HCT116 (cell line): ENCODE results near the gene SYT10. TPM values are rescaled to one million over a fixed set of nuclear protein-coding genes. Genes with fewer than 3 reads are reported as not detected.

Experiments
- ATAC-seq: fragments of 200-7000 bp; cut with Tn5 transposase; 2 replicates; pipeline ENCODE4 v1.9.1; 2020; ENCODE audit warnings: mild to moderate bottlenecking, moderate library complexity
- BruUV-seq: library from RNA; stranded (reverse); fragments of 400-500 nt; replicated peaks from 2 replicates; lab custom pipeline; 2021; lab: Mats Ljungman, UMichigan
- CTCF ChIA-PET: fragments of 300-600 bp; sonication (Branson Sonifier 250); formaldehyde crosslinking; loops from one replicate; lab custom pipeline; 2021; ENCODE audit warnings: antibody characterized with exemption; lab: Charles Lee
- POLR2A ChIA-PET: fragments of 300-600, 350-600 bp; sonication (Branson Sonifier 250); formaldehyde crosslinking; loops from one replicate; lab custom pipeline; 2021; ENCODE audit warnings: antibody characterized with exemption; lab: Charles Lee
- RAD21 ChIA-PET, 2 experiments: fragments of 300-600 bp; sonication (Branson Sonifier 250); formaldehyde crosslinking; loops; one replicate each; lab custom pipeline; 2023; ENCODE audit warnings: low total read pairs in 2 of 2; ENCODE audit not compliant: uncharacterized antibody in 2 of 2, unreplicated experiment in 2 of 2, low non-redundant PET in 1 of 2; lab: Charles Lee
- DNase-seq: peaks from one replicate; pipeline ENCODE4 v3.0.0-alpha.2; 2010; ENCODE audit warnings: low read depth, low spot score
- H2AFZ ChIP-seq: fragments of 200-600 bp; shearing (Covaris generic), sonication (generic); 2 replicates; pipeline ENCODE4 v1.6.1; 2017; ENCODE audit warnings: low read depth, mixed run types, mixed read lengths, antibody characterized with exemption, low read length; ENCODE audit not compliant: poor library complexity, severe bottlenecking
- H3K27ac ChIP-seq: 2 replicates; pipeline ENCODE4 v1.5.1; 2012; ENCODE audit warnings: low read depth, low read length
- H3K27me3 ChIP-seq: fragments of 200-600 bp; sonication (generic); 2 replicates; pipeline ENCODE4 v1.6.1; 2016; ENCODE audit warnings: mixed run types, low read length, mixed read lengths; ENCODE audit not compliant: insufficient read depth
- H3K36me3 ChIP-seq, 2 experiments: fragments of 200-500 bp in 1 of 2; fragments of 200-600 bp in 1 of 2; sonication (Bioruptor generic) in 1 of 2; sonication (generic) in 1 of 2; 2 replicates each; pipeline versions ENCODE4 v1.5.1 to v1.6.1; 2014 to 2016; ENCODE audit warnings: low read length in 2 of 2, inconsistent platforms in 1 of 2, mixed read lengths in 1 of 2, mixed run types in 1 of 2; ENCODE audit not compliant: insufficient read depth in 2 of 2, control insufficient read depth in 1 of 2
- H3K4me1 ChIP-seq, 2 experiments: fragments of 200-600 bp in 1 of 2; sonication (generic) in 1 of 2; 2 replicates each; pipeline versions ENCODE4 v1.5.1 to v1.6.1; 2012 to 2017; ENCODE audit warnings: low read length in 2 of 2, inconsistent platforms in 1 of 2, mild to moderate bottlenecking in 1 of 2, mixed read lengths in 1 of 2, mixed run types in 1 of 2, moderate library complexity in 1 of 2; ENCODE audit not compliant: insufficient read depth in 2 of 2, control insufficient read depth in 1 of 2
- H3K4me2 ChIP-seq: fragments of 200-600 bp; sonication (generic); 2 replicates; pipeline ENCODE4 v1.6.1; 2017; ENCODE audit warnings: mixed run types, low read length, mixed read lengths
- H3K4me3 ChIP-seq, 2 experiments: fragments of 200-600 bp in 1 of 2; sonication (generic) in 1 of 2; replicated peaks in 1 of 2; 2 replicates each; pipeline ENCODE4 v1.5.1; 2011 to 2016; ENCODE audit warnings: low read length in 2 of 2, control low read depth in 1 of 2, low read depth in 1 of 2, mild to moderate bottlenecking in 1 of 2, mixed read lengths in 1 of 2, mixed run types in 1 of 2
- H3K79me2 ChIP-seq: fragments of 200-600 bp; sonication (generic); 2 replicates; pipeline ENCODE4 v1.6.1; 2017; ENCODE audit warnings: mild to moderate bottlenecking, mixed run types, low read length, moderate library complexity, mixed read lengths; ENCODE audit not compliant: insufficient read depth
- H3K9ac ChIP-seq: fragments of 200-600 bp; sonication (generic); 2 replicates; pipeline ENCODE4 v1.6.1; 2016; ENCODE audit warnings: low read length, mixed read lengths
- H3K9me2 ChIP-seq: fragments of 200-600 bp; sonication (generic), shearing (Covaris generic); 2 replicates; pipeline ENCODE4 v1.6.1; 2017; ENCODE audit warnings: mixed run types, mild to moderate bottlenecking, moderate library complexity; ENCODE audit not compliant: insufficient read depth
- H3K9me3 ChIP-seq, 2 experiments: fragments of 200-500 bp in 1 of 2; fragments of 200-600 bp in 1 of 2; sonication (Bioruptor generic) in 1 of 2; sonication (generic) in 1 of 2; 2 replicates each; pipeline ENCODE4 v1.6.1; 2014 to 2017; ENCODE audit warnings: low read length in 2 of 2, mixed read lengths in 2 of 2, inconsistent platforms in 1 of 2, low read depth in 1 of 2, mild to moderate bottlenecking in 1 of 2, mixed run types in 1 of 2, moderate library complexity in 1 of 2; ENCODE audit not compliant: control insufficient read depth in 1 of 2, insufficient read depth in 1 of 2
- H4K20me1 ChIP-seq: fragments of 200-600 bp; sonication (generic), shearing (Covaris generic); 2 replicates; pipeline ENCODE4 v1.6.1; 2017; ENCODE audit warnings: mixed run types, mild to moderate bottlenecking, moderate library complexity; ENCODE audit not compliant: insufficient read depth
- CEBPB ChIP-seq: IDR thresholded peaks from 2 replicates; pipeline ENCODE4 v1.6.1; 2012; ENCODE audit warnings: low read depth
- CTCF ChIP-seq, 3 experiments: fragments of 200-600 bp in 1 of 3; sonication (generic) in 1 of 3; IDR thresholded peaks in 2 of 3; conservative IDR thresholded peaks in 1 of 3; 2 replicates each; pipeline ENCODE4 v1.5.1; 2012 to 2017; ENCODE audit warnings: low read depth in 2 of 3, low read length in 2 of 3, antibody characterized with exemption in 1 of 3, borderline replicate concordance in 1 of 3, control low read depth in 1 of 3, mild to moderate bottlenecking in 1 of 3, mixed read lengths in 1 of 3, mixed run types in 1 of 3, moderate library complexity in 1 of 3; ENCODE audit not compliant: insufficient read depth in 1 of 3
- EZH2 ChIP-seq: fragments of 200-600 bp; sonication (generic); IDR thresholded peaks from 2 replicates; pipeline ENCODE4 v1.6.1; 2017; ENCODE audit warnings: antibody characterized with exemption, mixed run types
- EZH2phosphoT487 ChIP-seq: fragments of 200-600 bp; IDR thresholded peaks from 2 replicates; pipeline ENCODE4 v1.6.1; 2018; ENCODE audit warnings: antibody characterized with exemption, borderline replicate concordance
- JUND ChIP-seq: IDR thresholded peaks from 2 replicates; pipeline ENCODE4 v1.6.1; 2012
- MAX ChIP-seq: IDR thresholded peaks from 2 replicates; pipeline ENCODE4 v1.6.1; 2012
- POLR2A ChIP-seq: IDR thresholded peaks from 2 replicates; pipeline ENCODE4 v1.7.0; 2011; ENCODE audit warnings: borderline replicate concordance; ENCODE audit not compliant: insufficient read depth, insufficient read length; ENCODE audit errors: extremely low read depth
- POLR2AphosphoS5 ChIP-seq: IDR thresholded peaks from 2 replicates; pipeline ENCODE4 v1.6.1; 2011; ENCODE audit warnings: mild to moderate bottlenecking, low read depth, low read length, moderate library complexity
- REST ChIP-seq: IDR thresholded peaks from 2 replicates; pipeline ENCODE4 v1.6.1; 2012; ENCODE audit warnings: low read depth
- SP1 ChIP-seq: IDR thresholded peaks from 2 replicates; pipeline ENCODE4 v1.6.1; 2012; ENCODE audit warnings: low read depth
- YY1 ChIP-seq: IDR thresholded peaks from 2 replicates; pipeline ENCODE4 v1.6.1; 2011; ENCODE audit warnings: low read length, low read depth, moderate library complexity, mild to moderate bottlenecking; ENCODE audit not compliant: insufficient replicate concordance; ENCODE audit errors: extremely low read depth
- ZFX ChIP-seq: fragments of 450-650 bp; IDR thresholded peaks from 2 replicates; pipeline ENCODE4 v1.6.1; 2017
- intact Hi-C: fragments of 100-400 bp; cut with micrococcal nuclease; formaldehyde crosslinking; loops from 2 replicates; pipeline ENCODE4 v1.10.0; 2022
- total RNA-seq: library from RNA; stranded (reverse); gene quantifications from one replicate; pipeline ENCODE4 v1.2.1, GENCODE V29; 2021; ENCODE audit not compliant: unreplicated experiment

Gene SYT10
- total RNA-seq, 1 experiment from 2014 or later, result not detected

- H3K9me3 ChIP-seq, result peaks cover 7 to 12% of the 10 kb centered on the region in 2 experiments; a peak in 2 of 4 replicates
- DNase-seq, result no peak
- RAD21 ChIA-PET, result no interaction called here
- no TSS peak for BruUV-seq
- no peak for ATAC-seq
- no peak overlapping the region for H3K4me3 ChIP-seq
- no peaks in the 10 kb centered on the region for H3K9me2 ChIP-seq
- no peak overlapping the region for H2AFZ ChIP-seq
- H4K20me1 ChIP-seq, result no peaks in the 10 kb centered on the region
- H3K4me1 ChIP-seq, result no peaks in the 10 kb centered on the region
- CTCF ChIA-PET, result no interaction called here
- H3K27me3 ChIP-seq, result no peaks in the 10 kb centered on the region
- H3K27ac ChIP-seq, result no peak overlapping the region
- H3K79me2 ChIP-seq, result no peaks in the 10 kb centered on the region
- no peak for TF ChIP-seq YY1
- TF ChIP-seq POLR2AphosphoS5, result no peak
- no peak for TF ChIP-seq SP1
- TF ChIP-seq EZH2, result no peak
- TF ChIP-seq REST, result no peak
- no peak for TF ChIP-seq POLR2A
- no peak for TF ChIP-seq EZH2phosphoT487
- TF ChIP-seq ZFX, result no peak
- no peak for TF ChIP-seq JUND
- TF ChIP-seq CTCF (IDR thresholded peaks at IDR 0.05 in 2 of 3, conservative IDR thresholded peaks at IDR 0.05 in 1 of 3; ENCODE audit: borderline replicate concordance in 1 of 3, insufficient read depth in 1 of 3, low read depth in 2 of 3, low read length in 2 of 3), result no peak
- TF ChIP-seq CEBPB, result no peak
- TF ChIP-seq MAX, result no peak
- no peaks in the 10 kb centered on the region for H3K36me3 ChIP-seq
- POLR2A ChIA-PET, result no interaction called here
- intact Hi-C loops, result no loop called here
- H3K4me2 ChIP-seq, result no peak overlapping the region
- H3K9ac ChIP-seq, result no peak overlapping the region
Observed at GRCh38 chr12:33440477-33440876, 858 bp upstream of the SYT10 start.
